ENCODE results near the gene PER1.
"Not testable (repeated sequence)": the region's sequence is repeated elsewhere in the genome, so short reads cannot be mapped to it uniquely, and the experiment has no call there.

PER1 gene

DNA sequence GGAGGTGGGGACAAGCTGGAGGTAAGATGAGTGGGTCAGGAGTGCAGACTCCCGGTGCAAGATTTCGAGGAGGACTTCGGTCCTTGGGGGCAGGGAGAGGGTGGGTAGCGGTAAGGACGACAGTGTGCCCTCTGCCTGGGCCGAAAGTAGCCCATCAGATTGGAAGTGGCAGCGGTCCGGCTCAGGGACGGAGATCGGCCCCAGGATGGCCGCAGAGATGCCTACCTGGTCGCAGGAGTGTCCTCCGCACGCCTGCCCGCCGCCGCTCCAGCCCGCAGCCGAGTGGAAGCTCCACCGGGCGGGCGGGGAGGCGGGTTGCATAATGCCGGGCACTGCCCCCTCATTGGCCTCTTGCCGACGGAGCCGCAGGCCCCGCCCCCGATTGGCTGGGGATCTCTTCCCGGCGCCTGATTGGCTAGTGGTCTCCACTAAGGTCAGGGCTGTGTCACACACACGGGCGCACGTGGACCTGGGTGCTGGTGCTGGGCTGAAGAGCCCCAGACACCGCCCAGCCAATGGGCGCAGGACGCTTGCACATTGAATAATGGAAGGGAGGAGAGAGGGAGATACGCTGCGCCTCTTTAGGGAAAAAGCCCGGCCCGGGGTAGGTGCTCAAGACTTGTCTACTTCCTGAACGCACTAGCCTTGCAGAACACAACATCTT is at the start of gene PER1:
Gene PER1, minus strand, starts transcription at position 293 of the 664 bp plus-strand sequence. CDS start 1,698 bp downstream, outside the sequence.
- FAIRE-seq: peak; percentile 34

DNA sequence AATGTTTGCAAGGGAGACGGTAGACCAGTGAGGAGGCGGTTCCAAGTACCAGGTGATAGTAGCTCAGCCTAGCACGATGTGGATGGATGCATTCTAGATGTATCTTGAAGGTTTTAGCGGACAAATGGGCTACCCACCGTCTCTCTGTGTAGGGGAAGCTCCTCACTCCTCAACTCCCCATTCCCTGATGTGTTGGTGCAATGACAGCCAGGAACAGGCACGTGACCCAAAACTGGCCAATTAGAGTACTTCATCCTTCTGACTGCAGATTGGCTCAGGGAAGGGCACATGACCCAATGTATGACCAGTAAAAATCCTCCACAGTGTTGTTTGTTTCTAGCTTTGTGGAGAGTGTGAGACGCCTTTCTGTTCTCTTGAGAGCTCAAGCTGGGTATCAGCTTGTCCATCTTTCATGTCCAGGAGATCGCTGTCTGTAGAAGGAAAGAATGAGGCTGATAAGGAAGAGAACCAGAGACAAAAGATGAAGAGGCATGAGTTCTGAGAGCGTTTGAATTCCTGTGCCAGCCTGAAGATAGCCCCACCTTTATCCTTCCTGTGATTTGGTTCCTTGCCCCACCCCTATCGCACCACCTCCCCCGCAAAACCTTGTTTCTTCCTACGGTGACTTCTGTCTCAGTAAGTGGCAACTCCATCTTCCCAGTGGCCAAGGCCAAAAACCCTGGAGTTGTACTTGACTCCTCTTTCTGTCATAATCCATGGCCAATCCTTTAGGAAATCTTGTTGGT is 40.0 kb upstream of the PER1 start:
- no peak for FAIRE-seq

GRCh38 chr17:8190506-8190905 is 38.3 kb upstream of the PER1 start:
- no peak for FAIRE-seq

DNA sequence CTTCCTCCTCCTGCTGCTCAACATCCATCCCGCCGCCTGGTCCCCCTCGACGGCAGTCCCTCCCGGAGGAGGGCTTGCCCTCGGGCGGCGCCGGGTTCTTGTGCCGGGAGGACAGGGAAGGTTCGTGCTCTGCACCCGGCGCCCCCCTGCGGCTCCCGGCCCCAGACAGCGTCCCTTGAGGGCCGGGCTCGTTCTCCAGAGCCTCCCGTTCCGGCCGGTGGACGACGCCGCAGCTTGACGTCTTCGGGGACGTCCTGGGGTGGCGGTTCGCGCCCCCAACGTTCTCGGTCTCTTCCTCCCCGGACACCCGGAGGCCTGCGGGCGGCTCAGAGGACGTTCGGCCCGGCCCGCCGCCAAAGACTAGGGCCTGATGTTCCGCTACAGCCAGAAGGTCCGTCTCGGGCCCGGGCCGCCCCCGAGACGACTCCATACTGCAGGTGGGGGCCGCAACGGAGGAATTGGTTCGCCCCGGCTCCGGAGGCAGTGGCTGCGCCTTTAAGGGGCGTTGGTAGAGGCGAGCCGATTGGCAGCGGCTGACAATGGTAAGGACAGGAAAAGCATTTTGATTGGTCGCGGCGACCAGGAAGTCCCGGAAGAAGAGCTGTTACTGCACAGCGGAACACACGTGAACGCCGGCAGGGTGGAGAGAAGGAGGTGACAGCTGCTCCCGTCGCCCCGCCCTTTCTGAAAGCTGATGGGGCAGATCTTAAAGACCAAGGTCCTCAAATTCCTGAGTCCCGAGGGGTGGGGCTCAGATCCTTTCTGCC is 37.7 kb upstream of the PER1 start, which contains the start of gene BORCS6:
Gene BORCS6, minus strand, starts transcription at position 470 of the 767 bp plus-strand sequence. Its CDS starts 40 bp downstream, at position 430.
- peak; percentile 95 for FAIRE-seq

- FAIRE-seq: no peak
Observed at GRCh38 chr17:8189041-8189710, 37.0 kb upstream of the PER1 start.

- FAIRE-seq: no peak
Observed at GRCh38 chr17:8188263-8188839, 36.1 kb upstream of the PER1 start.

DNA sequence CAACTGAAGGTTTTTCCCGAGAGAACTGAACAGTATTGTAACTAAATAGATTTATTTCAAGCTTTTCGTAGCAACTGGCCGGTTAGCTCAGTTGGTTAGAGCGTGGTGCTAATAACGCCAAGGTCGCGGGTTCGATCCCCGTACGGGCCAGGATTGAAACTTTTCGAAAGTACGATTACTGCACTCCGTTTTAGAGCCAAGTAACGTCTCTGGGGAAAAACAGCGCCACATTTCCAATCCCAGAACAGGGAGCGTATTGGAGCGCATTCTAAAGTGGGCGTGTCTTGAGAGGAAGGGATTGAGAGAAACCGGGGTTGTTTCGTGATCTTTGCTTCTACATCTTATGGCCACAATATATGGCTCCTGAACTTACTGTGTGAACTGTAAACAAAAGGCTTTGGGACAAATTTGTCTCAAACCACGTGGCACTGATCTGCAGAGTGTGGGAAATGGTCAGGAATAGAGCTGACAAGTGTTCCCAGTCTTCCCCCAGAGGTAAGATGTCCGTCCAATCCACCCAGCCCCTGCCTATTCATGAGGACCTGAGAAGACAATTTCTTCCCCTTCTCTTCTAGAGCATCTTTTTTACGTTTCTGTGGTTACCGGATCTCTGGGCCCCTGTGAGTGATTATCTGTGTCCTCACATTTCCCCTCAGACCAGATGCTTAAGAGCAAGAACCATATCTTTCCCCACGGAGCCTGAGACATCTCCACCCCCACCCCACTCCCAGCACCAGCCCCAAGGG is 35.5 kb upstream of the PER1 start:
- FAIRE-seq: peak; percentile 99

- peak; percentile 56 for FAIRE-seq
Observed at GRCh38 chr17:8186787-8187516, 34.7 kb upstream of the PER1 start.

DNA sequence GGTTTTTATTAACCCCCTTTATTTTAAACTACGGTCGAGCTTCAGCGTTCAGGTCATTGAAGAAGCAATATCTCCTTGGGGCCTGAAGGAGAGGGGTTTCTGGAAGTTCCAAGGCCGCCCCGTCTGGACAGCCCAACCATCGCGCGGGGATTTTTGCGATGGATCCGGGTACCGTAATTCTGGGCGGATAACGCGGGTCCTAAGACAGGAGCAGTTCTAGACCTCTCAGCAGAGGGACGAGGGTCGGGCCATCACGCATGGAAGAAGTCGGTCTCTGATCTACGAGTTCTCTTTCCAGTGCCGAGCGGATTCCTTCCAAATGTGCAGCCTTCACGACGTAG is 34.2 kb upstream of the PER1 start:
- FAIRE-seq: no peak

GRCh38 chr17:8185582-8186445 is 33.6 kb upstream of the PER1 start:
- no peak for FAIRE-seq

DNA sequence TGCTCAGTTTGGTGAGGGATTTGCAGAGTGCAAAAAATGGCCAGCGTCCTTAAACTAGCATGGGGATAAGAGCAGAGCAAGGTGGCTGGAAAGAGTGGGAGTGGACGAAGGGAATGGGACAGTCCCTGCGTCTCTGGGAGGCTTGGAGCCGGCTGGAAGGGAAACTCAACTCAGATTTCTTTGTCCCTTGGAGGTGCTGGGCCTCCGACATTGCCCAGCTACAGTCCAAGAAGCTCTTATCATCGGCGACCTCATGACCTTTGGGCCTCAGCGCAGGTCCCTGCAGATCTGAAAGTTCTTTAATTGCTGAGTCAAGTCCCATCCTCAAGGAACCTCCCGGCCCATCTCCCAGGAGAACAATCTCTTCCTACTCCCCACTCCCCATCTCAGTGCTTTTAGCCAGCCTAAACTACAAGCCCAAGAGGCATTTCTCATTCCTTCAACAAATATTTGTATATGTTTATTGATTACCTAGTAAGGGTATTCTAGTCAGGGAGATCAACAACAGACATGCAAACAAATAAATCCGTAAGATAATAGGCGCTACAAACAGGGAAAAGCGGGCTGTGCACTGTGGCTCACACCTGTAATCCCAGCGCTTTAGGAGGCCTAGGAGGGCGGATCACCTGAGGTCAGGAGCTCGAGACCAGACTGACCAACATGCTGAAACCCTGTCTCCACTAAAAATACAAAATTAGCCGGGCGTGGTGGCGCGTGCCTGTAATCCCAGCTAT is 25.0 kb upstream of the PER1 start:
- FAIRE-seq: no peak

DNA sequence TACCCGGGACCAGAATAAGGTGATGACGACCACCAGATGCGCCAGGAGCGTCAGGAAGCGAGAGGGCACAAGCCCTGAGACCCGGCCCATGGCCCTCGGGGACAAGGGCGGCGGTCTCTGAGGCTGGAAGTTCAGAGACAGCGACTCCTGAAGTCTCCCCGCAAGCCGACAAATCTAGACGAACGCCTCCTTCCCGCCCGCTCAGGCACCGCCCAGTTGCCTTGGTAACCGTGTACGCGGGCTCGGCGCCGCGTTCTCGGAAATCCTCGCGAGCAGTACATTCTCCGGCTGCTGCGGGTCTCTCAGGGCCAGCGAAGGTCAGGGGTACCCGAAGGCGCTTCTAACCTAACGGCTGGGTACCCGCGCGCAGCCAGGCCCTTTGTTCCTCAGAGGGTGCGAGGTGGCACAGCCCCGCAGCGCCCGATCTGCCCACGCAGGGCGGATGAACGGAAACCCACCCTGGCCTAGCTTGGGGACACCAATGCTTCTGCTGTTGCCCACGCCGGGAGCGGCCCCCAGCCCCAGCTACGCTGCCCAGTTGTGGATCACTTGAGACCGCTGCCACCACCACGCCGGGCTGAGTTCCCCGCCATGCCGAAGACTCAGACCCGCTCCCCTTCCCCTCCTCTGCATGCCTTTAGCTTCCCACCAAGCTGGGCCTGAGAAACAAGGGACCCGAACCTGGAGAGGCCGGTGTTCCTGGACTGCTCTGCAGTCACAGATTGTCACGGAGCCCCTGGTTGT is 24.2 kb upstream of the PER1 start, which contains the start of gene TMEM107:
Gene TMEM107, minus strand, starts transcription at position 184 of the 744 bp plus-strand sequence. Its CDS starts 94 bp downstream, at position 90.
- FAIRE-seq: no peak

DNA sequence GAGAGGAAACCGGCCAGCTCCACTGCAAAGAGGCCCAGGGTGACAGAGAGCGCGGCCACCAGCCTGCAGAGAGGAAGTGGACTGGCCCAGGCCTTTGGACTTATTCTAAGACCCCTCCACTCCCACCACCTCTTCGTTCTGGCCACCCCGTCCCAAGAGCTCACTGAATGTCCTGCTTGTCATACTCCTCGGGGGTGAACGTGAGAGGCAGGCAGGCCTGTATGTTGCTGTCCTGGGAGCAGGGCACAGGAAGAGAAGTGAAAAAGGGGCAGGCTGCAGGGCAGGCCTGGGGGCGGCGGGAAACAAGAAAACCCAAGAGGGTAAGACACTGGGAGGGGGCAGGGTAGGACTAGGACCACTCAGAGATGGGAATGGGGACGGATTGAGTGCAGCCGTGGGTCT is 23.6 kb upstream of the PER1 start:
- no peak for FAIRE-seq

GRCh38 chr17:8173871-8174322 is 21.7 kb upstream of the PER1 start:
- FAIRE-seq: no peak

DNA sequence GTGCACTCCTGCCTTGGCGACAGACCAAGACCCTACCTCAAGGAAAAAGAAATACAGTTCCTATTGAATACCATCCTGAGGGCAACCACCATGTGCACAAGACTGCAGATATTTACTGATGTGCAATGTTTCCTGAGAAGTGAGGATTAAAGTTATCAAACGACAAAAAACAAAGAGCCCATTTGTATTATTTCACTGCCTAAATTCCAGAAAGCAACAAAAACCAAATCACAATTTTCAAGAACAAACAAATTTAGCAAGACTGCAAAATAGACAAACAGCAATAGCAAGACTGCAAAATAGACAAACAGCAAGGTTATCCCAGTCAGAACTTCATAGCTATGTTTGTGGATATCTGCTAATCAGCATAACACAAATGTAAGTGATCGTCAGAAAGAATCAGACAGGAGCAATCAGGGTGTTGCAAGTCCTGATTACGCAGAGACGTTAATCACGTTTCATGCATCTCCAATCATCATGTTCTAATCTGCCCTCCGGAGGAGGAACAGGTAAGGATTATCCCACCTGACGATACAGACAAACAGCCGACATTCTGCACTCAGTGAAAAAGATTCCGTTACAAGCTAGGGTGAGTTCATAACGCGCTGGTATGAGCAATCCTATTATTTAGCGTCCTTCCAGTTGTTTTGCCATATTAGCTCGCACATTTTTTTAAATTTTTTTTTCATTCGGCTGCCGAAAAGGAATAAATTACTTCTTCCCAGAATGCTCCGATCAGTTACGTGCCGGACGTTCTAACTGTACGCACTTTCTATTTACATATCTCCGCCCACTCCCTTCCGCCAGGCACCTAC is 21.1 kb upstream of the PER1 start:
- FAIRE-seq: peak; percentile 86

GRCh38 chr17:8170186-8170585 is 18.0 kb upstream of the PER1 start:
- not testable (repeated sequence) for FAIRE-seq

GRCh38 chr17:8167526-8167925 is 15.3 kb upstream of the PER1 start:
- FAIRE-seq: no peak

DNA sequence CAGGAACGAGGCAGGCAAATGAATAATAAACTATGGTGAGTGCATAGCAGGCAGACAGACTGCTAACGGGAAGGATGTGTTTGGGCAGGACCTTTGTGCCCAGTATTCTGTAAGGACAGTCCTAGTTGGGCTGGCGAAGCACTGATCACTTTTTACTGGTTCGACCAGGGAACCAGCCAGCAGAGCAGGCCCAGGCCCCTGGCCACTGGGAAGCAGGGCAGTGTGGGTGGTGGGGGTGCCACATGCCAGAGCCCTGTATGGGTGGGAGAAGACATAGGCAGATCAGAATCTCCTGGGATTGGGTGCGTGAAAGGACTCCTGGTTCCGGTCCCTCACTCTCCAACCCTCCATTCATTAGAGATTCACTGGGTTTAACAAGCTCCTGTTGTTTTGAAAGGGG is 14.5 kb upstream of the PER1 start:
- FAIRE-seq: no peak
